ENCODE data around the gene CEP112.
"Not testable (repeated sequence)": the region's sequence is repeated elsewhere in the genome, so short reads cannot be mapped to it uniquely, and the experiment has no call there.

CEP112 gene

GRCh38 chr17:65782104-65782706 lies 409.7 kb downstream of the CEP112 start:
- H3K9ac ChIP-seq (ENCODE audit: low read length); H3K14ac ChIP-seq (ENCODE audit: low read length); H2AK5ac ChIP-seq (ENCODE audit: low read length); H3K27ac ChIP-seq (ENCODE audit: low read depth, low read length); H3K79me1 ChIP-seq (ENCODE audit: low read length); H2BK5ac ChIP-seq (ENCODE audit: low read depth, low read length, poor library complexity); H3K79me2 ChIP-seq (ENCODE audit: control insufficient read depth, insufficient read depth, low read length, poor library complexity); H4K8ac ChIP-seq (ENCODE audit: low read depth, low read length); H3K4me2 ChIP-seq (ENCODE audit: low read length); H3K4ac ChIP-seq (ENCODE audit: low read depth, low read length); H3K23ac ChIP-seq (ENCODE audit: low read length); H3K4me3 ChIP-seq (ENCODE audit: low read depth, low read length); H3K4me1 ChIP-seq (ENCODE audit: control insufficient read depth in 1 of 2, insufficient read depth in 2 of 2, low read length in 2 of 2); H2AFZ ChIP-seq (ENCODE audit: insufficient read depth, low read length, poor library complexity); H2BK120ac ChIP-seq (ENCODE audit: insufficient read depth, low read length, poor library complexity); H2BK12ac ChIP-seq (ENCODE audit: low read length); H4K12ac ChIP-seq (ENCODE audit: low read depth, low read length); H3K18ac ChIP-seq (ENCODE audit: low read length); H4K91ac ChIP-seq (ENCODE audit: low read depth, low read length); H3K36me3 ChIP-seq (ENCODE audit: control insufficient read depth in 1 of 2, insufficient read depth in 2 of 2, low read length in 2 of 2); H3K9me3 ChIP-seq (ENCODE audit: insufficient read depth, low read depth, low read length); H3K27me3 ChIP-seq (ENCODE audit: insufficient read depth, low read length); DNase-seq: not testable (repeated sequence)
- WGBS (ENCODE audit: extremely low coverage, insufficient coverage, insufficient read length): no CpG with 5 or more reads among the region's 1 CpG

GRCh38 chr17:65780111-65780510 lies 411.8 kb downstream of the CEP112 start:
- Histone ChIP-seq H2AK5ac (ENCODE audit: low read length) (no peak overlapping the region), H3K79me2 (ENCODE audit: control insufficient read depth, insufficient read depth, low read length, poor library complexity) (no peaks in the 10 kb centered on the region), H4K91ac (ENCODE audit: low read depth, low read length) (no peak overlapping the region), H3K79me1 (ENCODE audit: low read length) (no peaks in the 10 kb centered on the region), H2AFZ (ENCODE audit: insufficient read depth, low read length, poor library complexity) (no peak overlapping the region), H3K14ac (ENCODE audit: low read length) (no peak overlapping the region), H3K9ac (ENCODE audit: low read length) (no peak overlapping the region), H3K4me1 (ENCODE audit: control insufficient read depth in 1 of 2, insufficient read depth in 2 of 2, low read length in 2 of 2) (no peaks in the 10 kb centered on the region), H3K27ac (ENCODE audit: low read depth, low read length) (no peak overlapping the region), H4K8ac (ENCODE audit: low read depth, low read length) (no peak overlapping the region), H3K4ac (ENCODE audit: low read depth, low read length) (no peak overlapping the region), H3K23ac (ENCODE audit: low read length) (no peak overlapping the region), H3K36me3 (ENCODE audit: control insufficient read depth in 1 of 2, insufficient read depth in 2 of 2, low read length in 2 of 2) (no peaks in the 10 kb centered on the region), H2BK12ac (ENCODE audit: low read length) (no peak overlapping the region), H3K27me3 (ENCODE audit: insufficient read depth, low read length) (no peaks in the 10 kb centered on the region), H3K4me3 (ENCODE audit: low read depth, low read length) (no peak overlapping the region), H3K9me3 (ENCODE audit: insufficient read depth, low read depth, low read length) (no peaks in the 10 kb centered on the region), H2BK120ac (ENCODE audit: insufficient read depth, low read length, poor library complexity) (no peak overlapping the region), H3K4me2 (ENCODE audit: low read length) (no peak overlapping the region), H3K18ac (ENCODE audit: low read length) (no peak overlapping the region), H2BK5ac (ENCODE audit: low read depth, low read length, poor library complexity) (no peak overlapping the region), H4K12ac (ENCODE audit: low read depth, low read length) (no peak overlapping the region)
- DNase-seq: no peak
- WGBS (ENCODE audit: extremely low coverage, insufficient coverage, insufficient read length): no CpG with 5 or more reads among the region's 1 CpG

- no peak overlapping the region for H3K23ac ChIP-seq (ENCODE audit: low read length)
- no peak overlapping the region for H3K4ac ChIP-seq (ENCODE audit: low read depth, low read length)
- H2BK120ac ChIP-seq (ENCODE audit: insufficient read depth, low read length, poor library complexity): no peak overlapping the region
- no peak overlapping the region for H4K12ac ChIP-seq (ENCODE audit: low read depth, low read length)
- H3K4me1 ChIP-seq (ENCODE audit: control insufficient read depth in 1 of 2, insufficient read depth in 2 of 2, low read length in 2 of 2): no peaks in the 10 kb centered on the region
- H3K9me3 ChIP-seq (ENCODE audit: insufficient read depth, low read depth, low read length): no peaks in the 10 kb centered on the region
- H3K4me3 ChIP-seq (ENCODE audit: low read depth, low read length): no peak overlapping the region
- DNase-seq: no peak
- H2BK12ac ChIP-seq (ENCODE audit: low read length): no peak overlapping the region
- no peak overlapping the region for H2AK5ac ChIP-seq (ENCODE audit: low read length)
- no peak overlapping the region for H3K14ac ChIP-seq (ENCODE audit: low read length)
- no CpG with 5 or more reads among the region's 3 CpGs for WGBS (ENCODE audit: extremely low coverage, insufficient coverage, insufficient read length)
- H3K79me1 ChIP-seq (ENCODE audit: low read length): no peaks in the 10 kb centered on the region
- no peak overlapping the region for H4K8ac ChIP-seq (ENCODE audit: low read depth, low read length)
- no peaks in the 10 kb centered on the region for H3K79me2 ChIP-seq (ENCODE audit: control insufficient read depth, insufficient read depth, low read length, poor library complexity)
- H4K91ac ChIP-seq (ENCODE audit: low read depth, low read length): no peak overlapping the region
- no peak overlapping the region for H2BK5ac ChIP-seq (ENCODE audit: low read depth, low read length, poor library complexity)
- H3K18ac ChIP-seq (ENCODE audit: low read length): no peak overlapping the region
- H3K27ac ChIP-seq (ENCODE audit: low read depth, low read length): no peak overlapping the region
- no peaks in the 10 kb centered on the region for H3K27me3 ChIP-seq (ENCODE audit: insufficient read depth, low read length)
- H3K9ac ChIP-seq (ENCODE audit: low read length): no peak overlapping the region
- no peak overlapping the region for H3K4me2 ChIP-seq (ENCODE audit: low read length)
- no peaks in the 10 kb centered on the region for H3K36me3 ChIP-seq (ENCODE audit: control insufficient read depth in 1 of 2, insufficient read depth in 2 of 2, low read length in 2 of 2)
- H2AFZ ChIP-seq (ENCODE audit: insufficient read depth, low read length, poor library complexity): no peak overlapping the region
Measured at GRCh38 chr17:65776890-65777289, 415.0 kb downstream of the CEP112 start.

- no peaks in the 10 kb centered on the region for H3K36me3 ChIP-seq (ENCODE audit: control insufficient read depth in 1 of 2, insufficient read depth in 2 of 2, low read length in 2 of 2)
- no peaks in the 10 kb centered on the region for H3K27me3 ChIP-seq (ENCODE audit: insufficient read depth, low read length)
- no peak overlapping the region for H2BK120ac ChIP-seq (ENCODE audit: insufficient read depth, low read length, poor library complexity)
- H3K18ac ChIP-seq (ENCODE audit: low read length): no peak overlapping the region
- H3K4ac ChIP-seq (ENCODE audit: low read depth, low read length): no peak overlapping the region
- no peaks in the 10 kb centered on the region for H3K79me1 ChIP-seq (ENCODE audit: low read length)
- no peaks in the 10 kb centered on the region for H3K79me2 ChIP-seq (ENCODE audit: control insufficient read depth, insufficient read depth, low read length, poor library complexity)
- no peak overlapping the region for H2BK12ac ChIP-seq (ENCODE audit: low read length)
- no peak overlapping the region for H2BK5ac ChIP-seq (ENCODE audit: low read depth, low read length, poor library complexity)
- DNase-seq: no peak
- no peak overlapping the region for H3K23ac ChIP-seq (ENCODE audit: low read length)
- WGBS (ENCODE audit: extremely low coverage, insufficient coverage, insufficient read length): no CpG with 5 or more reads among the region's 6 CpGs
- no peak overlapping the region for H2AK5ac ChIP-seq (ENCODE audit: low read length)
- no peak overlapping the region for H3K4me2 ChIP-seq (ENCODE audit: low read length)
- H4K12ac ChIP-seq (ENCODE audit: low read depth, low read length): no peak overlapping the region
- H4K91ac ChIP-seq (ENCODE audit: low read depth, low read length): no peak overlapping the region
- H4K8ac ChIP-seq (ENCODE audit: low read depth, low read length): no peak overlapping the region
- H3K9me3 ChIP-seq (ENCODE audit: insufficient read depth, low read depth, low read length): no peaks in the 10 kb centered on the region
- no peak overlapping the region for H2AFZ ChIP-seq (ENCODE audit: insufficient read depth, low read length, poor library complexity)
- no peaks in the 10 kb centered on the region for H3K4me1 ChIP-seq (ENCODE audit: control insufficient read depth in 1 of 2, insufficient read depth in 2 of 2, low read length in 2 of 2)
- no peak overlapping the region for H3K14ac ChIP-seq (ENCODE audit: low read length)
- H3K27ac ChIP-seq (ENCODE audit: low read depth, low read length): no peak overlapping the region
- no peak overlapping the region for H3K9ac ChIP-seq (ENCODE audit: low read length)
- H3K4me3 ChIP-seq (ENCODE audit: low read depth, low read length): no peak overlapping the region
Measured at GRCh38 chr17:65774787-65775186, 417.1 kb downstream of the CEP112 start.
